NCI-H128 (cell line): ENCODE results near the gene LDLRAD4.

Experiments
- DNase-seq: peaks from one replicate; lab custom pipeline; 2025; ENCODE audit not compliant: unreplicated experiment; lab: John Stamatoyannopoulos, UW

LDLRAD4 gene

DNA sequence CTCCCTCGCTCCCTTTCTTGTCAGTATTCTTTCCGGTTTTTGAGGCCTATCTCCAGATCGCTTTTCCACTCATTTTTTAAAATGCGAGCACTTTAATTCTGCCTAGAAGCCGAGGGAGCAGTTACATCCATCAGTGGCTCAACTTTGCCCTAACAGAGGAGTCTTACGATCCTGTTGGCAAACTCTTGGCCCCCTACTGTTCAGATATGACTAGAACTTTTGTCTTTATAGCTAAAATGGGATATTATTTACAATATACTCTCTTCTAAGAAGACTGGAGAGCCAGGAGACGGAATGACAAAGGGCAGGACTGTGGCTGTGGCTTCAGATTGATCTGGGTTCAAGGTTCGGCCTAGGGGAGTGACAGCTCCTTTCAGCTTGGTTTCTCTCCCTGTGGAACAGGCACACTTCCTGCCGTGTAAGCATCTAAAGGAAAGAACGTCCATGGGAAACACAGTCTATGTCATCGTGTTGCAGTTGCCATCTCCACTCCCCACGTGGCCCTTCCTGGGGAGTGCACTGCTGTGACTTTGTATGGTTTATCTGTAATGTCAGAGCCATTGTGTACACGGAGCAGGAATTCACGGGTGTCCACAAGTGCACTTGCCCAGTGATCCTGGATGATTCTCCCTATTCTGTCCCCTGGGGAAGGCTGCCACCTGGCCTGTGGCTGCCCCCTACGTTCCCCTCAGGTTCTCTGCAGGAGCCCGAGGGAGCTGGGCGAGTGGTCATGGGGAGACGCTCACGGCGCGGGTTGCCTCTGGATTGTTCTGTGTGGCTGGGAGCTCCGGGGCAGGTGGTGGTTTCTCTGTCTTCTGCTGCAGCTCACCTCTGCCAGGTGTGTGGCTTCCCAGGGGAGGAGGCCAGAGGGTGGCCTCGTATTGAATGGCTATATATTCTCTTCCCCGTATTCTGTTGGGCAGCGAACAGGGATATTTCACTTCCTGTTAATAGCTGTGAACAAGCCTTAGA lies 222.0 kb downstream of the LDLRAD4 start:
- DNase-seq: no peak

DNA sequence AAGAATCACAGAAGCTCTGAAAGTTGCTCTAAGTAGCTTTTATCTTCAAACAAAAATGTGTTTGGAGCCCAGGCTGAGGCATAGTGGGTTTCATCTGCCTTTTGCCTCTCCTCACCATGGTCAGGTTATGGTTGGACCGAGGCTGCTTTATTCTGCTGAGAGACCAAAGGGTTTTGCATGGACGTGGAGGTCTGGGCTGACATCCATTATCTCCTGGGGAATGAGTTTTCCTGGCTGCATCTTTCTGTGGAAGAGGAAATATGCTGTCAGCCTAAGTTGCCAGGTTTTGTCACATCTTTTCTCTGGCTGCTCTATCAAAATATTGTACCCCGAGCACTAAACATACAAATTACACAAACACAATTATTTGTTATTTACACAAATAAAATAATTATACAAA lies 223.2 kb downstream of the LDLRAD4 start:
- no peak for DNase-seq

DNA sequence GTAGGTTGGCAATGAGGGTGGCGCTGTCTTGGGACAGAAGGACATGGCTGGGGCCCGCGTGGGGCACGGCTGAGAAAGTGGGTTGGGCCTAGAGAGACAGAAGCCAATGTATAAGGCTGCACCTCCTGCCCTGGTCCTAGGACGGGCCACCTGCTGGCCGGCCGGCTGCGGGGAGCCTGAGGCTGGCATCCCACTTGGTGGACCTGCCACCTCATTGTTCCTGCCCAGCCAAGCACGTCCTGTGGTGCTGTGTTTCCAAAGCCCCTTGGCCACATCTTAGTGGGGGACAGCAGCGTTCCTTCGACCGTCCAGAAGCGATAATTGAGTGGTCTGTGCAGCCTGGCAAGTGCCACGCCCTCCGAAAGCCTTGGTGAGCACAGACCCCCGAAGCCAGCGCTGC lies 223.9 kb downstream of the LDLRAD4 start:
- no peak for DNase-seq

DNA sequence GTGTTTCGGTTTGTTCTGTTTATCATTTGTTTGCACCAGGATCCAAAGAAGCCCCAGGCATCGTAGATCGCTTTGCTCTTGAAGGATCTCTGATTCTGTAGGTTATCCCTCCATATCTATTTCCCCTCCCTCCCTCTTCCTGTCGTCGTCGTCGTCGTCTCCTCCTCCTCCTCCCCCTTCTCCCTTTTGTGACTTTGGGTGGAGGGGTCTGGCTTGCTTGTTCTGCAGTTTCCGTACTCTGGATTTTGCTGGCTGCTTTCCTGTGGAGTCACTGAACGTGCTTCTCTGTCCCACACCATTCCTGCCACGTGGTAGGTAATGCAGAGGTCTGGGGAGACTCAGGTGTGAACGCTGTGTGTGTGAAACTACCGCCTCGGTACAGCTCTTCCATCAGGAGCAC lies 225.0 kb downstream of the LDLRAD4 start:
- no peak for DNase-seq

DNA sequence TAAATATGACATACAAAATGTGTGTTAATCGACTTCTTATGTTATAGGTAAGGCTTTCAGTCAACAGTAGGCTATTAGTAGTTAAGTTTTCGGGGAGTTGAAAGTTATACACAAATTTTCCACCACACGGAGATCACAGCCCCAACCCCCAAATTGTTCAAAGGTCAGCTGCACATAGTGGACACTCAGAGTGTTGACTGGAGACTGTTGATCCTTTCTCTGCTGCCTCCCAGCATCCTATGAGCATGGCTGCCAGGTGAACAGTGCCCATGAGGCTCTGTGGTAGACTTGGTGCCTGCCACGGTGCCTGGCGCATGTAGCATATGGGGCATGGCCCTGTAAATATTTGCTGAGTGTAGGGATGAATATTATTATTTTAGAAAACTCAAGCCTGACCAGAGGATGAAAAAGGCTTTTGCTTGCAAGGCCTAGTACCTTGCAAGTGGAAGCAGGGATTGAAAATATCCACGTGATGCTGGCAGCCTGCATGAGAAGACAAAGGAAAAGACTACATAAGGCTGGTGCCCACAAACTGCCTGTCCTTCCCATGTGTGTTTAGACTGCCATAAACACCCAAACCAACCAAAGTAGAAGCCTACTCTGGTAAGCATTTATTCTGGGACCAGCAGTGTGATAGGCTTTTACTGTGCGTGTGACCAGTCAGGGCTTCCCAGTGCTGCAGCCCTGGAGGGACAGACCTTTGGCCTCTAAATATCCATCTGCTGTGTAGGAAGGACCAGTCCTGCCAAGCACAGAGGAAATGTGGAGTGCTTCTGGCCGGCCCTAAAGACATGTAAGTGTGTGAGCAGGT lies 226.1 kb downstream of the LDLRAD4 start:
- DNase-seq: no peak

DNA sequence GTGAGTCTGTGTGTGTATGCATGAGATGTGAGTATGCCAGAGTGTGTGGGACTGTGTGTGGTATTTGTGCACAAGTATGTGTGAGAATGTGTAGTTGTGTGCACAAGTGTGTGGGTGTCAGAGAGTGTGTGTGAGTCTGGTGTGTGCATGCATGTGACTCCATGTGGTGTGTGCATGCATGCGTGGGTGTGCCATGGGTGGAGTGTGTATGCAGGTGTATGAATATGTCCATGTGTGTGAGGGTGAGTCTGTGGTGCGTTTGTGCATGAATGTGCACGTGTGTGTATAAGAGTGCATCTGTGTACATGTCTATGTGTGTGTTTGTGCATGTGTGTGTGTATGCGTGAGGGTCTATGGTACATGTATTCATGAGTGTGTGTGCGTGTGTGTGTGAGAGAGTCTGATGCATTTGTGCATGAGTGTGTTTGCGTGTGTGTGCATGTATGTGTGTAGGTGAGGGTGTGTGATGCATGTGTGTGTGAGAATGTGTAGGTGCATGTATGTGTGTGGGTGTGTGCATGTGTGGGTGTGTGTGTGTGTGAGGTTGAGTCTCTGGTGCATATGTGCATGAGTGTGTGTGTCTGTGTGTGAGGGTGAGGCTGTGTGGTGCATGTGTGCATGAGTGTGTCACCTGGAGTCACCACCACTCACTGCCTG lies 226.8 kb downstream of the LDLRAD4 start:
- DNase-seq: no peak

DNA sequence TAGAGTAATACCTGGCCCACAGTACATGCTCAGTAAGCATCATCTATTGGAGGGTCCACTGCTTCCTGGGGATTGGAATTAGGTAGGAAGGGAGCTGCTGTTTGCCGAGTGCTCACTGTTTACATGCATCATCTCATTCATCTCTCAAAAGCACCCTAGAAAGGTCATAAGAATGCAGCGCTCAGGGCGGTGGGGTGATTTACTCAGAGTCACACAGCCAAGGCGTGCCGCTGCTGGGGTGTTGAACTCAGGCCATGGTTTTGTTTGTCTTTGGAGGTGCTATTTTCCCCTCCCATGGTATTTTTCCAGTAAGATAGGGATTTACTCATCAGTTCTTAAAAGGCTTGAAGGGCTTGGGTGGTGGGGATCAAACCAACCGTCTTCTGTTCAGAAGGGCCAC lies 227.5 kb downstream of the LDLRAD4 start:
- DNase-seq: no peak

DNA sequence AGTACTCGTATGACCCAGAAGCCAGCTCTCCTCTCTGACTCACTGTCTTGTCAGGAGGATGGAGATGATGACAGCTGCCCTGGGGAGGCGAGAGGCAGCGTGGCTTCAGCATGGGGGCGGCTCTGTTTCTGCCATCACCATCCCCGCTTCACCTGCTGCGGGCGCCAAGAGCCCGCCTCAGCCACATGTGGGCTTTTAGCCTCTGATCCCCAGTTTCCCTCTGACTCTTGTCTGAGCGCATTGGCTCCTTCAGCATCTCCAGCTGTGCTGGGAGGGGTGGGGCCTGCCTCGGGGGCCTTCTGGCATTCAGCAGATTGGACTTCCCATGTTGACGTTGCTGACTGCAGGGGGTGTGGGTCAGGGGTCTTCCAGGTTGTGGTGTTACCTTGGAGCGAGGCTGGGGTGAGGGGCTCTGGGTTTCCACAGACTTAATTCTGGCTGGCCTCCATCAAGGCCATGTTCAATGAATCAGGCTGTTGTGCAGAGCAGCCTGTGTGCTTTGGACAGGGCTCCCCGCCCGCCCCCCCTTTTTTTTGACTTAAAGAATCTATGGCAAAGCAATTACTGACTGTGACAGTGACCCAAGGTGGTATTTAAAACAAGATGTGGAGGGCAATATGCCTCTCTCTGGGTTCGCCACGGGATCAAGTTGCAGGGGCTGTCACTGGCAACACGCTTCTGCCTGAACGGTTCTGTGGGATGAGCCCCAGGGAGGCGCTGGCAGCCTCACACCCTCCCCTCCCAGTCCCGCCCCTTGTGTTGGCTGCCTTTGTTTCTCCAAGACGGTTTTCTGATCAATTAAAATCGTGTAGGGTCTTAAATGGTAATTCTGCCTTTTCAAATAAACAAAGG lies 228.3 kb downstream of the LDLRAD4 start:
- DNase-seq: no peak

DNA sequence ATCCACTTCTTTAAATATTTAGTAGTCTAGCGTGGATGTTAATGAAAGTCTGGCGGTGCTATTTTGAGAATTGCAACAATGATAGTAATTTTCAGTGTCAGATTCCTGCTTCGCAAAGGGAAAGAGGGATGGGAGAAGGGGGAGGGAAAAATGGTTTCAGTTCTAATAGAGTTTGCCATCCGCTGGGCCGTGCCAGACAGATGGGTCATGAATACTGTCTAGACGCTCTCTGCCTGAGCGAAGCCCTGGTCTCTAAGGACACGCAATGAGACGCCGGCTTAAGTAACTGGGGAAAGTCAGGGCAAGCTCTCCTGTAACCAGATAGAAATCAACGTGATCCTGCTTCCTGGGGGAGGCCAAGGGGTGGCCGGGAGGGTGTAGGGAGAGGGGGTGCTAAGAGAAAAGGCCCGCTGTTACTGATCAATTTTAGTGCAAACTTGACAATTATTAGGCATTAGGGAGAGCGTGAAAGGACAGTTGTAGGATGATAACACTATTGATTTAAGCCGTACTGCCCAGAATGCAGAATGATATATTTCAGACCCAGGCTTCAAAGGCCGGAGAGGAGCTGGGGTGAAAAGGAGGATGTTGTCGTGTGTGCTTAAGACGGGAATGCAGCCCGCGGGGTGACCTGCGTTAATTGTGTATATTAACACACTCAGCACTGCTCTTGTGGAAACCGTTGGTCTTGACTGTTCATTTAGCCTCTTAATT lies 229.2 kb downstream of the LDLRAD4 start:
- DNase-seq: peak; percentile 58

DNA sequence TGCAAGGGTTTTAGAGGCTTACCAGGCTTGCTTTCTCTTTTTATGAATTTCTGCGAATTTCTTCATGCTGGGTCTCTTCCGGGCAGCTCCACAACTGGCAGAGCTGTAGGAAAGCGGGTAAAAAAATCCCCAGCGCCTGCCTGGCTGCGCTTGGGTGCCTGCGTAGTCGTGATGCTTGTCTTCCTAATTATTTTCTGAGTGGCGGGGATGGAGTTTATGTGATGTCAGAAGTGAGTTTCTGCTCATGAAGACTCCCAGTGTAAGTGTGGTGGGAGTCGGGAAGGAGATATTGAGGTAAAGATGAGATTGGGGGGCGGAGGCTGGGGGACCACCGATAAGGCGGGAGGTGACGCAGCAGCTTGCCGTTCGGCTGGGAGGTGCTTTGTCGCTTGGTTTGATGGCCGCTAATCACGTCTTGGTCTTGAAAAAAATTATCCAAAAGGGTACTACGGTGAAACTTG lies 229.8 kb downstream of the LDLRAD4 start:
- no peak for DNase-seq

DNA sequence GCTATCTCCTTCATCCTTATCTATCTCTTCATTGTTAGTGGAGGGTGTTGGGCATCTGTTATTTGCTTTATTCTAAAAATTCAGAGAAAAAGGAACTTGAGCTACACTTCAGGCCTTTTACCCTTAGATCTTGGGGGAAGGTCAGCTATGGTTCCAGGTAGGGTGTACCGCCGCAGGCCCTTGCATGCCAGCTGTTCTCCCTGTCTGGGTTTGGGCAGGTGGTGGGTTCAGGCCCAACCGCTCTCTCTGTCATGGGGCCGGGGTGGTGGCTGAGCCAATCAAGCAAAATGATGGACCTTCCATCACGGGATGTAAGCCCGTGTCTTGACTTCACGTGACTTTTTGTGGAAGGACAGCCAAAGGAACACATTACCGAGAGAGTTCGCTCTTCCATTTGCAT lies 231.1 kb downstream of the LDLRAD4 start:
- no peak for DNase-seq

DNA sequence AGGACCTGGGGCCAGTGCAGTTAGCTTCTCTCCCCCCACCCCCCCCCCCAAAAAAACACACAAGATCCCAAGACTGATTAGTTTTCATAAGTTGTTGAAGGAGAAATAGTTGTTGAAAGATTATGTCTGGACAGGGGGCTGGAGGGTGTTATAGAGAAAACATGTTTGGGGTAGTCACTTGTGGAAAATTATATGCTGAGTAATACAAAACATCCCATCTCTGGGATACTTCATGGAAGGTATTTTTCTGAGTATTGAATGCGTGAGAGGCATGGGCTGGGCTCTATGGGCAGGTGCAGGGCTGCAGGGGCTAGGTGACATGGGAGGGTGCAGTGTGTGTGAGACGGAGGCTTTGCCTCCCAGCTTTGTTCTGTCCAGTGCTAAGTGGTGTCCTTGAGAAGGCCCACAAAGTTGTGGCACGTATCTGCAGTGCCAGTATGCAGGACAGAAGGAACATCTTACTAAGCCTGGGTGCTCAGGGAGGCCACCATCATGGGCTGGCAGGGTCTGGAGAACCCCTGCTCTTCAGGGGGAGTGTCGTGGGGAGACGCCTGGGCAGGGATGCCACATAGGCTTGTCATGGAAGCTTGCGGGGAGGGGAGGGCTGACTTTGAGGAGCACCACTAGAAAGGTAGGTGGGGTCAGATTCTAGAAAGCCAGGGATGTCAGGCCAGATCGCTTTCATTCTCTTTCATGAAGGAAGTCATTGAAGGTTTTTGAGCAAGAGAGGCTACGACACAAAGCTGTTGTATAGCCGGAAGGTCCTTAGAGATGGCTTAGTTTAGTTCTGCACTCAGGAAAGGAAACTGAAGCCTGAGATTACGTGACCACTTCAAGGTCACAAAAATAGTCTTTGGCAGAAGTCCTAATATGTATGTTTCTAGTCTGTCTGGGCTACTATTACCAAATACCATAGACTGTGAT lies 232.0 kb downstream of the LDLRAD4 start:
- no peak for DNase-seq

DNA sequence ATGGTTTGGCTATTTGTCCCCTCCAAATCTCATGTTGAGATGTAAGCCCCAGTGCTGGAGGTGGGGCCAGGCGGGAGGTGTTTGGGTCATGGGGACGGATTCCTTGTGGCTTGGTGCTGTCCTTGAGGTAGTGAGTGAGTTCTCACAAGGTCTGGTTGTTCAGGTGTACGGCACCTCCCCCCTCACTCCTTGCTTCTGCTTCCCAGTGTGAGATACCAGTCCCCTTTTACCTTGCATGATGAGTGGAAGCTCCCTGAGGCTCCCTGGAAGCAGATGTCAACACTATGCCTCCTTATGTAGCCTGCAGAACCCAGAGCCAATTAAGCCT lies 232.6 kb downstream of the LDLRAD4 start:
- DNase-seq: no peak

DNA sequence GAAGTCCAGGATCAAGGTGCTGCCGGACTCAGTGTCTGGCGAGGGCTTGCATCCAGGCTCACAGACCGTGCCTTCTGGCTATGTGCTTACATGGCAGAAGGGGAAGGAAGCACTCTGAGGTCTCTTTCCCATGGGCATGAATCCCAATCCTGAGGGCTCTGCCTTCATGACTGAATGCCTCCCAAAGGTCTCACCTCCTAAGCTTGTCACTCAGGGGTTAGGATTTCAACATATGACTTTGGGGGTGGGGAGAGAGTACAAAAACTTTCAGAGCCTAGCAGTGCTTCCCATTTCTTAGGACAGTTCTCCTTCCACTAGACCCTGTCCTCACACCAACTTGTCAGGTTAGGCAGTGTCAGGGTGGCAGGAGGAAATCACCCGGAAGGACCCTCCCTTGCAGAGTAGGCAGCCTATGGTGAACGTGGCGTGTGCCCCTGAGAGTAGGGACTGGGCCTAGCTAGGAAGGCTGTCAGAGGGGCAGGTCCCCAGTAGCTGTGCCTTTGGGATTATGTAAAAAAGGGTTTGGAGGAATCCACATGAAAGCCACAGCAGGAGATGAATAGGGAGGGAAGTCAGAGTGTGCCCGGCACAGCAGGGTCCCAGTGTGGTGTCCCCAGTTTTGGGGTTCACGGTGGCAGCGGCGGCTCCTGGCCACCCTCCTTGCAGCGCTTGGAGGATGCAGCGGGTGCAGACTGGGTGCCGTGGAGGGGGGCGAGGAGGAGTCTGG lies 233.3 kb downstream of the LDLRAD4 start:
- no peak for DNase-seq

DNA sequence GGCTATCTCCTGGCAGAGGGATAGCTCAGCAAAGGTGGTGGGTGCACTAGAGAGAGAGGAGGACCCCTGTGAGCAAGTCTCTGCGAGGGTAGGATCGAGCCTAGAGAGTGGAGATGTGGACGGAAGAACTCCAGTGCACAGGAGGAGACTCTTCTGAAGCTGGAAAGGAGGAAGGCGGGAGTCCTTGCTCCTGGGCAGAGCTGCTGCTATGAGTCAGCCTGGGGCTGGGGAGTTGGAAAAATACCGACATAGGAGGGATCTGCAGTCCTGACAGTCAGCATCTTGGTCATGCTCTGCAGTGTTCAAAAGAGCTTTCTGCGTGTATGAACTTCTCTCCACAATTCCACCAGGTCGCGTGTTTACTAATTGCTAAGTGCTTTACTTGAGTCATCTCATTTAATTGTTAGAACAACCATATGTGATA lies 233.8 kb downstream of the LDLRAD4 start:
- DNase-seq: no peak

DNA sequence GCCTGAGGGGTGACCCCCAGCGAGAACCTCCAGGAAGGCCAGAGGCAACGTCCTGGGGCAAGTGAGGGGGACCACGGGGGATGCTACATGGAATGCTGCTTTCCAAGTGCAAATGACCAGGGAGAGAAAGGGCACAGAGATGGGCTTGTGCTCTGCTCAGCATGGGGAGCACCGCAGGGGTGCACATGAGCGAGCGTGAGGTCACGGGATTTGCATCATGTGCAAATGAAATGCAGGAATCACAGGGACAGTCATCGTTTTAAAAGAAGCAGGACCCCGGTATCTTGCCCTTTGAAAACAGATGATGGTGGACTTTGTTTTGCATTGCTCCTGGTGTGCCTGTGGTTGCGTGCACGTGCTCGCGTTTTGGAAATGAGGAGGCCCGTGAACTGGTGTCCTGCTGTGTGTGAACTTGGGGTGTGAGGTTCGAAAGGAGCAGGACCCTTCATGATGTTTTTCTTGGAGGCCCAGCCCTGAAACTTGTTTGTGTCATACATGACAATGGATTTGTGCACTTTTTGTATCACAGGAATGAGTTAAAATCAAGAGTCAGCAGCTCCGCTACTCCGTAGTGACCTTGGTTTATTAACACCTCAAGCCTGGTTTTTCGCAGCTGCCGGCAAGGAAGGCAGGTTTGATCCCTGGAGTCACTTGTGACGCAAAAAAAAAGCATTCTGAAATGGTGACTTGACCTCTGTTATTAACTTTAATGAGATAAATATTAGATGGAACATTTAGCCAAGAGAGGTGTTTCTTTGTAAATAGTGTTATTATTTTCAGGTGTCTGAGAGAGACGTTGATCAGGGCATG lies 234.5 kb downstream of the LDLRAD4 start:
- DNase-seq: no peak

DNA sequence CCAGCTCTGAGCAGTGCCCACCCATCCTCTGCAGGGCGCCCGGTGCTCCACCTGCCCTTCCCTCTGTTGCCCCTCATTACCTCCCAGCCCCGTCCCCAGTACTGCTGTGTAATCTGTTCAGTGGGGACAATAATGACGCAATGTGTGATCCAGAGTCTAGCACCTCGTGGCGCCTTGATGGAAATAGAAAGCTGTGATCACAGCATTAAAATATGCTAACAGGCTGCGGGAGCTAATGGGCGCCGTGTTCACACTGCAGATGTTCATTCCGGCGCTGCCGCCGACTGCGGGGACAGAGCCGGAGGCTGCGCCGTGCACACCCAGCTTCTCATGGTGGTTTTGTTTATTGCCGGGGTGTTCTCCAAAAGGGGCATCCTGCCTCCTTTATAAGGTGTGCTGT lies 235.2 kb downstream of the LDLRAD4 start:
- DNase-seq: no peak
